Lower lobe of right lung (tissue), 2 donors: ENCODE results near the gene CCL23. TPM values are rescaled to one million over a fixed set of nuclear protein-coding genes. Genes with fewer than 3 reads are reported as not detected.

Experiments
- ATAC-seq, 2 donors: fragments of 200-7000 bp; cut with Tn5 transposase; one replicate each; pipeline ENCODE4 v1.9.1; 2020 to 2022; ENCODE audit warnings: mild to moderate bottlenecking in 2 of 2, moderate library complexity in 2 of 2
- DNase-seq: peaks from one replicate; pipeline ENCODE4 v3.0.0-alpha.2; 2020
- H3K27ac ChIP-seq: fragments of 200-600 bp; one replicate; pipeline ENCODE4 v1.8.0; 2022
- H3K27me3 ChIP-seq: fragments of 200-600 bp; one replicate; pipeline ENCODE4 v1.8.0; 2022; ENCODE audit warnings: low read depth
- H3K36me3 ChIP-seq: fragments of 200-600 bp; one replicate; pipeline ENCODE4 v1.8.0; 2022; ENCODE audit warnings: mild to moderate bottlenecking
- H3K4me1 ChIP-seq: fragments of 200-600 bp; one replicate; pipeline ENCODE4 v1.8.0; 2022
- H3K4me3 ChIP-seq: fragments of 200-600 bp; one replicate; pipeline ENCODE4 v1.8.0; 2022; ENCODE audit warnings: mild to moderate bottlenecking
- H3K9me3 ChIP-seq: fragments of 200-600 bp; one replicate; pipeline ENCODE4 v1.8.0; 2022
- CTCF ChIP-seq: fragments of 200-600 bp; IDR thresholded peaks from one replicate; pipeline ENCODE4 v1.8.0; 2022; ENCODE audit warnings: antibody characterized with exemption, mild to moderate bottlenecking
- intact Hi-C: fragments of 100-400 bp; cut with DNase I; formaldehyde crosslinking; loops from one replicate; pipeline ENCODE4 v1.11.0; 2022
- total RNA-seq: library from RNA; stranded (reverse); fragmentation: NEBNext Ultra II Directional; extraction: Animal tissue kit (Norgen Biotek cat#: 25700); gene quantifications from one replicate; pipeline ENCODE4 v1.2.1, GENCODE V29; 2021
- donor health status: DM: no; HTN: yes; CAD: no; lungs with severe emphysema.

The CCL23 gene
- total RNA-seq, 1 donor from 2014 or later = 5.1 TPM

GRCh38 chr17:36004594-36005108 is 13.1 kb downstream of the CCL23 start:
- peaks cover 5% of the 10 kb centered on the region for H3K4me1 ChIP-seq
- H3K4me3 ChIP-seq = no peak overlapping the region
- no peaks in the 10 kb centered on the region for H3K27me3 ChIP-seq
- intact Hi-C loops = no loop called here
- peaks cover 5% of the 10 kb centered on the region for H3K9me3 ChIP-seq
- H3K36me3 ChIP-seq = no peaks in the 10 kb centered on the region
- DNase-seq (no peak), ATAC-seq (no peak)
- no peak for TF ChIP-seq CTCF
- H3K27ac ChIP-seq = no peak overlapping the region

- ATAC-seq = no peak
- H3K9me3 ChIP-seq = no peaks in the 10 kb centered on the region
- no peaks in the 10 kb centered on the region for H3K27me3 ChIP-seq
- H3K4me3 ChIP-seq = no peak overlapping the region
- H3K4me1 ChIP-seq = peaks cover 5% of the 10 kb centered on the region
- H3K27ac ChIP-seq = no peak overlapping the region
- no peak for TF ChIP-seq CTCF
- no peak for DNase-seq
- intact Hi-C loops = no loop called here
- H3K36me3 ChIP-seq = no peaks in the 10 kb centered on the region
Observed at GRCh38 chr17:36002631-36003030, 15.1 kb downstream of the CCL23 start.

GRCh38 chr17:36001862-36002603 is 15.7 kb downstream of the CCL23 start:
- no peak overlapping the region for H3K27ac ChIP-seq
- no peaks in the 10 kb centered on the region for H3K36me3 ChIP-seq
- ATAC-seq = peak; percentile 64 to 67
- no peak for TF ChIP-seq CTCF
- intact Hi-C loops = no loop called here
- DNase-seq = peak; percentile 52
- H3K27me3 ChIP-seq = no peaks in the 10 kb centered on the region
- no peak overlapping the region for H3K4me3 ChIP-seq
- peaks cover 5% of the 10 kb centered on the region for H3K4me1 ChIP-seq
- H3K9me3 ChIP-seq = no peaks in the 10 kb centered on the region

GRCh38 chr17:36001110-36001771 is 16.5 kb downstream of the CCL23 start, which contains the start of gene CCL15:
Gene CCL15, minus strand, starts transcription at chr17:36001553. Its CDS starts 61 bp downstream, at chr17:36001492.
- no peak for TF ChIP-seq CTCF
- H3K4me1 ChIP-seq = peaks cover 5% of the 10 kb centered on the region
- no peak within 1 kb of the TSS for H3K27ac ChIP-seq
- no peak within 1 kb of the TSS for H3K4me3 ChIP-seq
- H3K36me3 ChIP-seq = no peaks in the 10 kb centered on the region
- intact Hi-C loops = no loop called here
- DNase-seq (no peak), ATAC-seq (no peak)
- no peaks in the 10 kb centered on the region for H3K27me3 ChIP-seq
- no peaks in the 10 kb centered on the region for H3K9me3 ChIP-seq

GRCh38 chr17:36000732-36001109 is 17.1 kb downstream of the CCL23 start:
- no peak for ATAC-seq
- Histone ChIP-seq H3K27ac (no peak overlapping the region), H3K4me3 (no peak overlapping the region), H3K4me1 (peaks cover 5% of the 10 kb centered on the region), H3K9me3 (no peaks in the 10 kb centered on the region), H3K27me3 (no peaks in the 10 kb centered on the region), H3K36me3 (no peaks in the 10 kb centered on the region)
- DNase-seq = no peak
- no peak for TF ChIP-seq CTCF
- intact Hi-C loops = no loop called here
